GM18519 (cell line): Measurements from ENCODE around the gene SLC22A3.
"Not testable (repeated sequence)": the region's sequence is repeated elsewhere in the genome, so short reads cannot be mapped to it uniquely, and the experiment has no call there.

ENCODE experiments used
- ATAC-seq: cut with Tn5 transposase; IDR thresholded peaks from one replicate; pipeline ENCODE4 v1.9.1; 2021; ENCODE audit warnings: mild to moderate bottlenecking, moderate library complexity; ENCODE audit not compliant: unreplicated experiment, low FRiP score

Gene SLC22A3

GRCh38 chr6:160476056-160476455, 127.9 kb downstream of the SLC22A3 start:
- ATAC-seq = not testable (repeated sequence)

DNA sequence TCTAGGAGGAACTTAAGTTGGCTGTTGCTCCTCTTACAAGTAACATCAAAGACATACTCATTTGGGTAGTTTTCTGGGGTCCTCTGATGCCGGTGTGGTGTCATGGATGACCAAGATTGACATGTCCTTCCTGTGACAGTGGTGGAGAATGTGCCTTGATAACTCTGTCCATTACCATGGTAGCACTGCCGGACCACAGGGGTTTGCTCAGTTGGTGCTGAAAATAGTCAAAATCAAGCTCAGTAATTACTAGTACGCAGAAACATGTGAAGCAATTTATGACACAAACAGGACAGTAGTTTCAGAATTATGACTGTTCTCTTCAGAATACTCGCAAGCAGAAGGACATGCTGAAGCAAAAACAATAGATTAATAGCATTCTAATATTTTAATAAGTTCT, 128.9 kb downstream of the SLC22A3 start:
- not testable (repeated sequence) for ATAC-seq

GRCh38 chr6:160477901-160478300, 129.7 kb downstream of the SLC22A3 start:
- ATAC-seq = no peak

DNA sequence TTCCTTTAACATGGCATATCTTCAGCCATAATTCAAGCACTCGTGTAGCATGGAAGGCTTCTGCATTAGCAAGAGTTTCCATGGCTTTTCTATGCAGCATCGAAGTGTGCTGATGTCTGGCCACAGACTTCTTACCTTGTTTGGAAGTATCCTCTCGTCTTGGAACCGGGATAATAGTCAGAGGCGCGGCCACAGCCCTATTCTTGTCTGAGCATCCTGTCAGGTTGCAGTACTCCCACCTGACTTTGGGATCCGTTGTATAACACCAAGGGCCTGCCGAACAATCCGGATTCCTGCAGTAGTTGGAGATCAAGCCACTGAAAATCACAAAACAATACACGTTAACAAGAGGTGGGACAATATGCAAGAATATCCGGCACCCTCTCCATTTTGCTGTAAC, 138.9 kb downstream of the SLC22A3 start:
- no peak for ATAC-seq

GRCh38 chr6:160489091-160489490, 140.9 kb downstream of the SLC22A3 start:
- ATAC-seq = no peak

- ATAC-seq = no peak
Observed at GRCh38 chr6:160494576-160494975, 146.4 kb downstream of the SLC22A3 start.

DNA sequence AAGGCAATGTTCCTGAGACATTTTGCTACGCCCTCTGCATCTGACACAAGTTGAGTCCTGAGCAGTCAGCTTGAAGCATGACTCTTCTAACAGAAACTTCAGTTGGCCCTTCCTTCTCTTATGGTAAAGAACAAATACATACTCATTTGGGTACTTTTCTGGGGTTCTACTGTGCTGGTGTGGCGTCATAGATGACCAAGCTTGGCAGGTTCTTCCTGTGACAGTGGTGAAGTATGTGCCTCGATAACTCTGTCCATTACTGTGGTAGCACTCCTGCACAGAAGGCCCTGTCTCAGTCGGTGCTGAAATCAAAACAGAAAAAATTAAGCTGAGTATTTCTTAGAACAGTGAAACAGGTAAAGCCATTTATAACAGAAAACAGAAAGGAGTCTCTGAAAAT, 152.5 kb downstream of the SLC22A3 start:
- no peak for ATAC-seq
